ENCODE results near the gene NTRK2.

GRCh38 chr9:84900421-84900820 lies 230.9 kb downstream of the NTRK2 start:
- TF ChIP-seq CTCF (IDR thresholded peaks at IDR 0.05) (no peak), POLR2A (IDR thresholded peaks at IDR 0.05) (no peak), EP300 (IDR thresholded peaks at IDR 0.05) (no peak)

Data from suprapubic skin (tissue), 3 donors.